Ammon's horn (tissue), 1 donor: ENCODE measurements around the gene GNE.
A peak's percentile ranks its signal among the peaks of the same experiment; 100 is the strongest.
"Not testable (repeated sequence)": the region's sequence is repeated elsewhere in the genome, so short reads cannot be mapped to it uniquely, and the experiment has no call there.

Experiments
- DNase-seq: peaks from one replicate; pipeline ENCODE4 v3.0.0-alpha.2; 2016; ENCODE audit warnings: low spot score

The GNE gene

GRCh38 chr9:36207546-36208012, 50.7 kb downstream of the GNE start:
- no peak for DNase-seq

GRCh38 chr9:36207016-36207415, 51.2 kb downstream of the GNE start:
- DNase-seq = peak; percentile 83

GRCh38 chr9:36204906-36205547, 53.2 kb downstream of the GNE start:
- no peak for DNase-seq

- DNase-seq = no peak
Measured at GRCh38 chr9:36194326-36195000, 63.8 kb downstream of the GNE start.

GRCh38 chr9:36193023-36193422, 65.2 kb downstream of the GNE start:
- no peak for DNase-seq

- no peak for DNase-seq
Measured at GRCh38 chr9:36192196-36192595, 66.1 kb downstream of the GNE start.

- no peak for DNase-seq
Measured at GRCh38 chr9:36191686-36192085, 66.6 kb downstream of the GNE start.

- peak; percentile 45 for DNase-seq
Measured at GRCh38 chr9:36191290-36191645, 67.0 kb downstream of the GNE start.

- peak; percentile 100 for DNase-seq
Measured at GRCh38 chr9:36190388-36191289, 67.6 kb downstream of the GNE start, which contains the start of gene CLTA. CLTA (plus strand) TSS chr9:36190921; CDS start chr9:36191057, 136 bp downstream.

- DNase-seq = no peak
Measured at GRCh38 chr9:36189976-36190375, 68.3 kb downstream of the GNE start.

- DNase-seq = no peak
Measured at GRCh38 chr9:36188212-36188611, 70.0 kb downstream of the GNE start.

GRCh38 chr9:36187414-36187813, 70.8 kb downstream of the GNE start:
- DNase-seq = no peak

GRCh38 chr9:36180243-36180642, 78.0 kb downstream of the GNE start:
- not testable (repeated sequence) for DNase-seq

GRCh38 chr9:36177571-36177970, 80.7 kb downstream of the GNE start:
- no peak for DNase-seq

- DNase-seq = not testable (repeated sequence)
Measured at GRCh38 chr9:36176496-36176895, 81.8 kb downstream of the GNE start.

GRCh38 chr9:36175209-36175608, 83.0 kb downstream of the GNE start:
- DNase-seq = not testable (repeated sequence)

- no peak for DNase-seq
Measured at GRCh38 chr9:36174731-36175130, 83.5 kb downstream of the GNE start.

GRCh38 chr9:36174271-36174670, 84.0 kb downstream of the GNE start:
- DNase-seq = no peak

- DNase-seq = no peak
Measured at GRCh38 chr9:36173861-36174260, 84.4 kb downstream of the GNE start.

GRCh38 chr9:36170531-36170930, 87.7 kb downstream of the GNE start:
- no peak for DNase-seq

- no peak for DNase-seq
Measured at GRCh38 chr9:36169708-36170107, 88.5 kb downstream of the GNE start.

- no peak for DNase-seq
Measured at GRCh38 chr9:36169166-36169565, 89.1 kb downstream of the GNE start, which contains the start of gene CCIN. CCIN (plus strand) TSS chr9:36169388; CDS start chr9:36169503, 115 bp downstream.
